ENCODE data around the gene SLC66A1. TPM values are rescaled to one million over a fixed set of nuclear protein-coding genes. Genes with fewer than 3 reads are reported as not detected.

Gene SLC66A1
- total and polyA plus RNA-seq, 7 donors, result 8.0 to 25.8 (median 18.0) TPM

- no peak for DNase-seq
Measured at GRCh38 chr1:19340387-19340937, 28.3 kb downstream of the SLC66A1 start.

DNA sequence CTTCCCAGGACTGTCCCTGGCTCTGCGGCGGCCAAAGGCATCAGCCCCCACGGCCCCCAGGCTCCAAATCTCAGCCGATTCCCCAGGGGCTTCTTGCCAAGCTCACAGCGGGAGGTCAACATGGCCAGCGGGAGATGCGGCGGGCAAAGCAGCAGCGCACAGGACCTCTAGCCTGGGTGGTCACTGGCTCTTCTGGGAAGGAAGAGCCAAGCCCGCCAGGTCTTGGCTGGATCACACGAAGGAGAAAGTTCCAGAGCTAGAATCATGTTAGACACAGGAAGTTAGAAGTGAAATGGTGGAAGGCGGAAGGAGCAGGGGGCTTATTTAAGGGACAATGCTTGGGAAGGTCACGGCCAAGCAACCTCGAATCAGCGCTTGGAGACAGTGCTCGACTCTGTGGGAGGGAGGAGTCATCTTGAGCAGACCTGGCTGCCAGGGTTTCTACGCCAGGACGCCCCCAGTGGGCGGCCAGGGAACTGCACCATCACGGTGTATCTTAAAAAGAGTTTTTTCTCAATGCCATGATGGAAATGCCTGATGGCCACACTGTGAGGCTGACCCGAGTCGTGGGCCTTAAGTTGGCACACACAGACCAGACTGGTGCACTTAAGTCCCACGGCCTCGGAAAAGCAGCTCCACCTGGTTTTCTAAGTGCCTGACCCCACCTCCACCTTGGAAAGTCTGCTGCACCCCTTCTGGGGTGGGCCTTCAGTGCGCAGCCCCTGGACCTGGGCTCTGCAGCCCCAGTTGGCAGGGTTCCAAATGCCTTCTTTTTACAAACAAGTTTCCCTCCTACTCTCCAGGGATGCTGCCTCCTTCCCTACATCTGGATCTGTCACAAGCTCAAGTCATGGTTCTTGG, 29.3 kb downstream of the SLC66A1 start:
- no peaks in the 10 kb centered on the region for H3K9me3 ChIP-seq
- peaks cover 3 to 68% of the 10 kb centered on the region in 2 donors for H3K36me3 ChIP-seq (ENCODE audit: insufficient read depth in 1 of 2, low read depth in 1 of 2)
- H3K4me3 ChIP-seq, result no peak overlapping the region
- no peaks in the 10 kb centered on the region for H3K27me3 ChIP-seq (ENCODE audit: insufficient read depth in 3 of 3, low read length in 2 of 3)
- intact Hi-C loops (cut with DNase I), result loop anchor here in 1 of 2 donors (2.0 kb wide), 1 partner anchor 315 kb away; no protein-coding TSS in a partner anchor
- no peak overlapping the region for H3K27ac ChIP-seq
- ATAC-seq (peak; percentile 52 to 72 (median 62)), DNase-seq (peak; percentile 77 to 85)
- WGBS, 3 donors, result 60 to 63% (median 61%) methylated on average over 25 of the region's 25 CpGs
- no peaks in the 10 kb centered on the region for H3K4me1 ChIP-seq
- TF ChIP-seq CTCF (IDR thresholded peaks at IDR 0.05), result peak; percentile 82

More at GRCh38 chr1:19340387-19340937, 28.3 kb downstream of the SLC66A1 start:
- ATAC-seq, result no peak
- peaks cover 3 to 67% of the 10 kb centered on the region in 2 donors for H3K36me3 ChIP-seq (ENCODE audit: insufficient read depth in 1 of 2, low read depth in 1 of 2)
- H3K27me3 ChIP-seq (ENCODE audit: insufficient read depth in 3 of 3, low read length in 2 of 3), result no peaks in the 10 kb centered on the region
- H3K9me3 ChIP-seq, result no peaks in the 10 kb centered on the region
- H3K4me3 ChIP-seq, result no peak overlapping the region
- whole genome bisulfite sequencing, 3 donors, result 93 to 96% (median 94%) methylated on average over 14 of the region's 14 CpGs
- intact Hi-C loops (cut with DNase I), result no loop called here
- no peak for TF ChIP-seq CTCF (IDR thresholded peaks at IDR 0.05)
- H3K27ac ChIP-seq, result no peak overlapping the region
- H3K4me1 ChIP-seq, result no peaks in the 10 kb centered on the region

DNA sequence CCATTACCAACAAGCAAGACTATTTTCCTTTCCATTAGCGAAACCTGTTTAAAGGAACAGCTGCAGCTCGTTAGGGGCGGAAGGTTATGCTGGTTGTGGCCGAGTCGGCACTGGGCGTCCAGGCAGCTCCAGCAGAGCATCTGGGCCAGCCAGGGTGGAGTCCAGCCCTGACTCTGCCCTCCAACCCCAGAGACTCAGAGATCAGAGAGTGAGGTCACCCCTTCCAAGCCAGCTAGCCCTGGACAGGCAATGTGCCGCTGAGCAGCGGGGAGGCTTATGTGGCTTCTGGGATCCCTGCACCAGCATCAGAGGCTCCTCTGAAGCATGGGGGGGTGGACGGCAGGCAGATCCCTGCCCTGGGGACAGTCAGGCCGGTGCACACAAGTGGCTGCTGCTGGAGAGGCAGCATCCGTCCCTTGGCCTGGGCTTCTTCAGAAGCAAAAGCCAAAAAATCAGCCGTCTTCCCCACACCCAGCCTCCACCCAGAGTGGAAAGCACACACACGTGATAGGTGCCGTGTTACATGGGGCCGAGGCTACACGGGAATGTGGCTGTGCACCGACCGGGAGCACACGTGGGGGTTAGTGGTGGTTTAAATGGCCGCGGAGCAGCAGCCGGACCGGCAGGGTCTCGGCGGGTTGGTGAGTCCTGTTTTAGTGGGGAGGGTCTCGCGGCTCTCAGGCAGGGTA, 30.1 kb downstream of the SLC66A1 start:
- Histone ChIP-seq H3K9me3 (no peaks in the 10 kb centered on the region), H3K27ac (no peak overlapping the region), H3K27me3 (ENCODE audit: insufficient read depth in 3 of 3, low read length in 2 of 3) (no peaks in the 10 kb centered on the region), H3K4me1 (no peaks in the 10 kb centered on the region), H3K36me3 (ENCODE audit: insufficient read depth in 1 of 2, low read depth in 1 of 2) (peaks cover 3 to 68% of the 10 kb centered on the region in 2 donors), H3K4me3 (no peak overlapping the region)
- intact Hi-C loops (cut with DNase I), result loop anchor here in 1 of 2 donors (2.0 kb wide), 1 partner anchor 315 kb away; no protein-coding TSS in a partner anchor
- ATAC-seq (no peak), DNase-seq (peak; percentile 53 to 77)
- TF ChIP-seq CTCF (IDR thresholded peaks at IDR 0.05), result no peak
- WGBS, 3 donors, result 70 to 74% (median 74%) methylated on average over 27 of the region's 27 CpGs

- H3K4me1 ChIP-seq, result no peaks in the 10 kb centered on the region
- no peak for DNase-seq
- intact Hi-C loops (cut with DNase I), result loop anchor here in 1 of 2 donors (2.0 kb wide), 1 partner anchor 314 kb away; no protein-coding TSS in a partner anchor
Measured at GRCh38 chr1:19342894-19343616, 30.9 kb downstream of the SLC66A1 start.

More at GRCh38 chr1:19342894-19343616, 30.9 kb downstream of the SLC66A1 start:
- peak in 1 of 4 donors; percentile 2 for ATAC-seq
- 84 to 85% (median 84%) methylated on average over 33 of the region's 33 CpGs for WGBS, 3 donors
- no peak for TF ChIP-seq CTCF (IDR thresholded peaks at IDR 0.05)
- H3K9me3 ChIP-seq, result no peaks in the 10 kb centered on the region
- no peak overlapping the region for H3K27ac ChIP-seq
- H3K4me3 ChIP-seq, result no peak overlapping the region
- H3K27me3 ChIP-seq (ENCODE audit: insufficient read depth in 3 of 3, low read length in 2 of 3), result no peaks in the 10 kb centered on the region
- peaks cover 3 to 65% of the 10 kb centered on the region in 2 donors for H3K36me3 ChIP-seq (ENCODE audit: insufficient read depth in 1 of 2, low read depth in 1 of 2)
